SU-DHL-6 (cell line): ENCODE results near the gene MYO15A.

Source experiments
- CTCF ChIP-seq: fragments of 200-600 bp; sonication (generic); IDR thresholded peaks from one replicate; pipeline ENCODE4 v1.5.1; 2017; ENCODE audit warnings: antibody characterized with exemption, mild to moderate bottlenecking, low read length, moderate library complexity; ENCODE audit not compliant: insufficient read depth, poor library complexity, severe bottlenecking
- EZH2phosphoT487 ChIP-seq: fragments of 200-600 bp; sonication (generic), shearing (Covaris generic); conservative IDR thresholded peaks from 2 replicates; pipeline ENCODE4 v1.6.1; 2018; ENCODE audit warnings: mild to moderate bottlenecking, antibody characterized with exemption, low read length, moderate library complexity, mixed read lengths

GRCh38 chr17:18132711-18133110, 24.2 kb downstream of the MYO15A start:
- TF ChIP-seq CTCF (no peak), EZH2phosphoT487 (no peak)
